HG02678 (cell line): ENCODE measurements around the gene OPN1SW.

Experiments used
- ATAC-seq: cut with Tn5 transposase; IDR thresholded peaks from one replicate; pipeline ENCODE4 v1.9.1; 2021; ENCODE audit warnings: mild to moderate bottlenecking, moderate library complexity; ENCODE audit not compliant: unreplicated experiment

Gene OPN1SW

DNA sequence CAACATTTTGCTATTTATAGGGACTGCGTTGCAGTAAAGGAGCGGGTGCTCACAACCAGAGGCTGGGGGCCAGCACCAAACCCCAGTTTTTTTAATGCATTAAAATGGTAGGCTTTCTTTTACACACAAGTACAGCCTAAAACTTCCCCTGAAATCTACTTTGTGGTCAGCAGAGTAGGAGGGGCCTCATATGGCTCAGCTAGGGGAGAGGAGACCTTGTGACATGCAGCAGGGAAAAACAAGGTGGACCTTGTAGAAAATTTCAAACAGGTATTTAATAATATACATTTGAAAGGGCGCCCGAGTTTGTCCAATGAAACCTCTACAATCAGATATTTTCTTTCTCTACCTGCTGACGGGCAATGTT, 17.6 kb upstream of the OPN1SW start:
- ATAC-seq: no peak

DNA sequence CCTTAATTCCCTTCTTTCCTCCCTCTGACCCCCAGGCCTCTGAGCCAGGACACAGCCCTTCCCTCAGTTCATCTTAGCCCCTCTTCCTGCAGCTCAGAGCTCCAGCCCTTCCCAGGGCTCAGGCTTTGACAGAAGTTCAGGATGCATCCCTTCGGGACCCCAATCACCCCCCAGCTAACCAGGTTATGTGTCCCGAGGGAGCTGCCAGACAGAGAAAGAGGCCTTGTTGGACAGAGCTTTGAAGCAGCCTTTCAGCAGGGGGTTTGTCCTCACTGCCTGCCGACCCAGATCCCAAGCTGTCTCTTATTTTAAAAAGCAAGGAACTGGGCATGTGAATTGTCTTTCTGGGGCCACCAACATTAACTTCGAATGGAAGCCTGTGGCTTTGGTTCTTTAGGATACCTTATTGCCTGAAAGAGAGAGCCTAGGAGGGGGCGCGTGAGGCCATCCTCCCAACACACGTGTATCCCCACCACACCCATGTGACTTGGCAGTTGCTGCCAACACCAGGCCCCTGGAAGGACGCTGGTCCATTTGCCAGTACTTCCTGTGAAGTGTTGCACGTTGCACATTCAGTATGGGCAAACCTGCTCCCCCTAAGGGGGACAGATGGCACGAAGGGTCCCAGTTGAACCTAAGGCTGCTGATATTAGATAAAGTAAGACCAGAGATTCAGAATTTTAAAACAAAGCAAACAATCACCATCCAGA, 17.0 kb upstream of the OPN1SW start:
- no peak for ATAC-seq

DNA sequence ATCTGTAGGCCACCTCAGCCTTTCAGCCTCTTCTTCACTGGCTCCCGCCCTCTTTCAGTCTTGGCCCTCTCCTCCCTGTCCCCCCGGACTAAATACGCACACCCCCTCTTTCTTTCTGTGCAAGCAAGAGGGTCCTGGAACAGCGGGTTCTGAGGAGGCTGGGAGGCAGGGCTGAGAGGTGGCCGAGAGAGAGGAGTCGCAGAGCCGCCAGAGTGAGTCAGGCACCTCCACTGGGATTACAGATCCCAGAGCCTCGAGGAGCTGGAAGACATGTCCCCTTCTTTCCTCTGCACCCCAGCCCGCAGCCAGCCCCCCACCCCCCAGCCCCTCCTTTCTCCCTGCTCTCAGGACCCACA, 16.4 kb upstream of the OPN1SW start:
- no peak for ATAC-seq

DNA sequence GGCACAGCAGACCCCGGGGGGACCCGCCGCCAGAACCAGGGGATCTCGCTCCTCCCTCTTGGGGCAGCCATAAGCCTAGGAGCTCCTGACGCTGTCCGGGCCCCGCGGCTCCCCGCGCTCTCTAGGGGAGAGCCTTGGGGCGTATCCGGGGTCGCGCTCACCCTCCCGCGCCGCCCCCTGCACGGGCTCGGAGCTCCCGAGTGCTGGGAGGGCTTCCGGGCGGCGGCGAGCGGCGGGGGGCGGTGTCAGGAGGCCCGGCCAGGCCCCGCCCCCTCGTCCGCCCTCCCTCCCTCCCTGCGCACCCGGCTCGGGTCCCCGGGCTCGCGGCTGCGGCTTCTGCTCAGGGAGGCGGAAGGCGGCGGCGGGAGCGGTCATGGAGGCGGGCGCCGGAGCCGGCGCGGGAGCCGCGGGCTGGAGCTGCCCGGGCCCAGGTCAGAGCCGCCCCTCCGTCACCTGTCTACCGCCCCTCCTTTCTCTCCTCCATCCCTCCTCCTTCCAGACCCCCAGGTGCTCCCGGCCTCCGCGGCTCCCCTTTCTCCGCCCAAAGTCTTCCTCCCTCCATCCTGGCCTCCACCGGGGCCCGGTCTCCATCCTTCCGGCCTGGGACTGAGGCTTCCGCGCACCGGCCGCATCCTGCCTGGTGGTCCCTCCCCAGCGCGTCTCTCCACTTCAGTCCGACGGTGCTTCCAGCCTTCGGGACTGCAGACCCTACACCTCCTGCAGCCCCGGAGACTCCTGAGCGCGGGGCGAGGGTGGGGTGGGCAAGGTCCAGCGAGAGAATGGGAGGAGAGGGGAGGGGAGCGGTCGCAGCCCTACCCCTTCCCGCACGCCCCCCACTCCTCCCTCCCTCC, 15.8 kb upstream of the OPN1SW start, which contains the start of gene CCDC136:
TSS of gene CCDC136 (plus strand) at position 848 of the 851 bp plus-strand sequence. CDS start 444 bp downstream, outside the sequence.
- peak; percentile 84 for ATAC-seq

DNA sequence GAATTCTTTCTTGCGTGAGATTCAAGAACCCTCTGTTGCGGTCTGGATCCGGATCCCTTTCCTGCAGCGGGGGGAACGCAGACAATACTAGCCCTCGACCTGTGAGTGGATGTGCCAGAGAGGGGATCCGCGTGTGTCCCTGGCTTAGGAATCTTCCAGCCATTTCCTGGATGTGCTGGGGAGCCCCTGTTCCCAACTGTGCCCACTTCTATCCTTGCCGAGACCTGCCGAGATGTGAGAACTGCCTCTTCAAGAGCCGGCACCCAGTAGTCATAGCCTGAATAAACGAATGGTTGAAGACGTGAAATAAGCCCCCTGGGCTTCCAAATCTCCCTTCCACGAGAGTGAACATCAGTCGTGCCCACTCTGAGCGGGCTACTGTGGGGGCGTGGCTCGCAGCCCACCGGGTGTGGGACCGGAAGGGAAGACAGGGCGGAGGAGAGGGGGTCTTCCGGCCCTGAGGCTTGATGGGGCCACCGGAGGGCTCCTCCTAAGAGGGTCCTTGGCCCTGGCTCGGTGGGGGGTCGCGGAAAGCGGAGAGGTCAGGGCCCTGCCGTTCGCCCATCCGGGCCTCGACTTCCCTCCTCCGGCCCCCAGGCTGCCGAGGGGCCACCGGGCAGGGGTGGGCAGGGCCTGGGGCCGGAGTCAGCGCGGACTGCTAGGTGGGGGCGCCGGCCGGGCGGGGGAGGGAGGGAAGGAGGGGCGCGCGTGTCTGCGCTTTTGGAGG, 14.9 kb upstream of the OPN1SW start:
- ATAC-seq: no peak

DNA sequence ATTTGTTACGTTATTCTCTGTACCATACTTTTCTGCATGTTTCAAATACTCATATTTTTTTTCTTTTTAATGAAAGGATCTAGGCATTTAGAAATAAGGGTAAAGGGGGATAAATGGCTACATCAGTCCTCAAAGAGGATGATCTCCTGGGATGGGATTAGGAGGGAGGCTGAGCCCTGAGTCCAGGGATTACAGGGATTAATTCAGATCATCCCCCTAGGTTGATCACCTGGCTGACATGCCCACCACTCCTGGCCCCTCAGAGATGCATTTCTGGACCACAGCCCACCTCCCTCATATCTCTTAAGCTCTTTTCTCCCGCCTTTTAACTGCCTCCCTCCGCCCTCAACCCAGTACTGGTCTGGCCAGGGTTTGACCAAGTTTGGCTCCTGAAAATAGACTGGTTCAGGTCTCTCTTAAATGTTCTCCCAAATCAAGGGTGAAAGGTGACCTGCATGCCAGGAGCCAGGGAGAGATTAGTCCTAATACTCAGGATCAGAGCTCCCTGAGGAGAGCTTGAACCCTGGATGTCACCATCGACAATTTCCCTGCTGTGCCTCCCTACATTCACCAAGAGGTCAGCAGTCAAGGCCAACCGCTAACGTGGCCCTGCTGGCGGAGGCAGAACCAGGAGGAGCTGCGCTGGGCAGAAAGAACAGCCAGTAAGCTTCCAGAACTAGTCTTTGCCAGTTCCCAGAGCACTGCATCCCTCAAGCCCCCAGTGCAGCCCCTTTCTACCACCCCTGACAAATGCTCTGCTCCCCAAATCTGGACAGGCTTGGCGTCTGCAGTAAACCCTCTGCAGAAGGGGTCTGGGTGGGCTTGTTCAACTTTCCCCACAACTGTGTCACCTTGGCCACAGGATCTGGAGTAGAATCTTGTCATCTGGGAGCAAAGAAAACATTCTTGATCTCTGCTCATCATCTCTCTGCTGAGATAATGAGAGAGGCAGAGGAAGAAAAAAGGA, 13.1 kb upstream of the OPN1SW start:
- no peak for ATAC-seq

DNA sequence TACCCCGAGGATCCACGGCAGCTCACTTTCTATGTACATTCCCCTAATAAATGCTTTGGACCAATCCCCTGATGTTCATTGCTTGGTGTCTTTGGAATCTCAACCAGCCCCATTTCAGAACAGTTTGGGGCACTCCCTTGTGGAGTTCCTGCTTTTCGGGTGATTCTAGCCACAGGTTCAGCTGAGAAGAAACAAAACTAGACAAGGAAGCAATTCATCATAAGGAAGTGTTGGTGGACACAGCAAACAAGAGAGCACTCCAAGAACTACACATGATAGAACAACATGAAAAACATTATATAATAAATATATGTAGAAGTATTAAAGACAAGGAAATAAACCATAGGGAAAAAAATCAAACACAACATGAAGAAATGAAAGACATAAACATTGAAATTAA, 10.1 kb upstream of the OPN1SW start:
- no peak for ATAC-seq

DNA sequence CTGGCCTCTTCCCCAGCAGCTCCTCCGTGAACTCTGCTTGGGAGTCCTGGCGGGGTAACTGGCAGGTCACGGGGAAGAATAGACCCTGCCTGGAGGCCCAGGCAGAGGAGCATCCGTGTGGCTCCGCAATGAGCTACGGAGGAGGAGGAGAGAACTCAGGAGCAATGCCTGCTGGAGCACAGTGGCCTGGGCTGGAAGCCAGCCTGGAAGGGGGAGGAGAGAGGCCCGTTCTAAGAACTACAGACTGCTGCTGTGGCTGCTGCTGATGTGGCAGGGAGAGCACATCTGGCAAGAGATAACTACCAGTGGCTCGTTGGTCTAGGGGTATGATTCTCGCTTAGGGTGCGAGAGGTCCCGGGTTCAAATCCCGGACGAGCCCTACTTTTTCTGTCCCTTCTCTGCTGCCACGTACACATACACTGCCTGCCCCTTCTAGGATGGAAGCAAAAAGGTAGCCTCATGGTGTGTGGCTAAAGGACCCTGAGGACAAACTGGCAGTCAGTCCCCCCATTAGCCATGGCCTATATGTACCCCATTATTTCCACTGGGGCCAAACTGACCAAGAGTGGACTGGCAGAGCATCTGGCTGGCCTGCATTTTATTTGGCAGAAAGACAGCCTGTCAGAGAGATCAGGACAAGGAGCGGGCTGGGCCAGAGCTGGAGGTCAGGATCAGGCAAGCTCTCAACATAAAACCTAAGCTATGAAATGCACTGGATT, 7.7 kb upstream of the OPN1SW start:
- ATAC-seq: no peak

DNA sequence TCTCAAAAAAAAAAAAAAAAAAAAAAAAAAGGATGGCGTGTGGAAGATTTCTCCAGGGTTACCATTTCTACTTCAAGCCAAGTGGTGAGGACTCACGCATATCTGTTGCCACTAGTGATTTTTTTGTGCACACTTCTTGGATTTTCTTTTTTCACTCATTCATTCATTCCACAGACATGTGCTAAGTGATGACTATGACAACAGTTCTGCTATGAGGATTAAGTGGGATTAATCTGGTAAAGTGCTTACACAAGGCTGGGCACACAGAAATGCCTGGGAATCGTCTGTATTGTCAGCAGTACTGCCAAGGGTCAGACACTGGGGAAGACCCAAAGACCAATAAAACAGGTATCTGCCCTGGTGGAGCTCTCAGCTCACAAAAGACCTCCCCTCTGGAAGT, 6.3 kb upstream of the OPN1SW start:
- no peak for ATAC-seq

DNA sequence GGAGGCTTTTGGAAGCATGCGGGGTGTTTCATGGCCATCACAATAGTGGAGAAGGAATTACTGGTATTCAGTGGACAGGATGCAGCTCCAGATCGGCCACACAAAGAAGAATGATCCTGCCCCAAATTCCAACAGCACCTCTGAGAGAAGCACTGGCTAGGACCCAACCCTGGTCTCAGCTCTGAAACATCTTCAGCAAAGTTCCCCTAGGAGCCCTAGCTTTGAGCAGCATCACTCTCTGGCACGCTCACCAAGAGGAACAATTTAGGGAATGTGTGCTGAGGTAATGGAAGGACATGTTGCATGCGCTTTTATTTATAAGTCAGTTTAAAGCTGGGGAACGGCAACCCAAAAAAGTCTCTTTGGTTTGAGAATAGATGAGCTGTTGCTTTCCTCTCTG, 5.5 kb upstream of the OPN1SW start:
- no peak for ATAC-seq

DNA sequence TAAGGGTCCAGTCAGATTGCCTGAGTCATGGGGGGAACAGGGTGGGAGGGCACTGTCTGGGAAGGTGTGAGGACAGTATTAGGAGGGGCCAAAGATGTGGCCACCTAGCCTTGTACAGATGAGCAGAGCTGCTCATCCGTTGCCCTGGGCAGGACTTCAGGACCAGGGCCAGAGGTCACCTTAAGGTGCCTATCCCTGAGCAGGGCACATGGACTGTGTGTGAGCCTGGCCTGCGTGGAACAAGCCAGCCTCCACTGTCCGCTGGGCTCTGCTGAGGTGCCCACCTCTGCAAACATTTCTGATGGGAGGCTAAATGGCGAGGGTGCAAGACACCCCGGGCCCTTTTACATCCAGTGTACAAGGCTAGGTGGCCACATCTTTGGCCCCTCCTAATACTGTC, 3.4 kb upstream of the OPN1SW start:
- no peak for ATAC-seq

DNA sequence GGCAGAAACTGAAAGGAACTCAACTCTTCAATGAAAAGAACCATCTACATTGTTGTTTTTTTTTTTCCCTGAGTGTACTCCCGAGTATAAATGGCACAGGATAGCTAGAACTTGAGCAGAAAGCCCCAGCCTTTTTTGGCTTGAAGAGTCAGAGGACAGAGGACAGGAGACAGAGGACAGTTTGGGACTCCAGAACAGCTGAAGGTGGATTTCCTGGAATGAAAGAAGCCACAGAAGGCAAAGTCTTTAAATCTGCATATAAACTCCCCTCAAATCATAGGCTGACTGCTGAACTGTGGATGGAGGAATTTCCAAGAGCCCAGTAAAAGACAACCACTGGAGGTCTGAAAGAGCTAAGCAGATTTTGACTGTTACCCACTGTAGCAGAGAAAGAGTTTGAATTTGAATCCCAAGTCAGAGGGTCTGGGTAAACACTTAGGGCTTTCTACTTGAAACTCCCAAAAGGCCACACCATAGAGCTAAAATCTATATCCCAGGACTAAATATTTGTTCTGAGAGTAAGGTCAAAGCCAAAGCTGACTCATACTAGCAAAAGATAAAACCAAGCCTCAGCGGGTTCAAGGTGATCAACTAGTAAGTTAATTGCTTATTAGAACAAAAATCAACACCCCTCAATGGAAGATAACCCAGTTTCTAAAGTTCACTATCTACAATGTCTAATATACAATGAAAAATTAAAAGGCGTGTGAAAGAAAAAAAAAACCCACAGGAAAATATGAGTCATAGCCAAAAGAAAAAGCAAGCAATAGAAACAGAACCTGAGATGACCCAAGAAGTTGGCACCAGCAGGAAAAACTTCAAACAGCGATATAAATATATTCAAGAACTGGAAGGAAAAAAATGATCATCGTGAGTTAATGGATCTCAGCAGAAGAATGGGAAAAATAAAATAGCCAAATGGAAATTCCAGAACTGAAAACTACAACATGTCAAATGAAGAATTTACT, 1.8 kb upstream of the OPN1SW start:
- ATAC-seq: no peak

DNA sequence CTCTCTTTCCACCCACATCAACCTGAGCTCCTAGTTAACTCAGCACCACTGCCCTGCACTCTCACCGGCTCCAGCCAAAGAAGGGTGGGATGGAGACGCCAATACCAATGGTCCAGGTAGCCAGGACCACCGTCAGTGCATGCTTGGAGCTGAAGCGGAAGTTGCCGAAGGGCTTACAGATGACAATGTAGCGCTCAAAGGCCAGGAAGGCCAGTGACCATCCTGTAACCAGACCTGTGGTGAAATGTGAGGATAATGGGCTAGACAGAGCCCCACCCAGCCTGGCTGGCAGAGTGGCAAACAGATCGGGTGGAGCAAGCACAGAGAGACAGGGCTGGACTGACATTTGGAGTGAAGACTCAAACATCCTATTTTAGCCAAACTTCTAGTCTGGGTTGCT, 673 bp downstream of the OPN1SW start:
- no peak for ATAC-seq

DNA sequence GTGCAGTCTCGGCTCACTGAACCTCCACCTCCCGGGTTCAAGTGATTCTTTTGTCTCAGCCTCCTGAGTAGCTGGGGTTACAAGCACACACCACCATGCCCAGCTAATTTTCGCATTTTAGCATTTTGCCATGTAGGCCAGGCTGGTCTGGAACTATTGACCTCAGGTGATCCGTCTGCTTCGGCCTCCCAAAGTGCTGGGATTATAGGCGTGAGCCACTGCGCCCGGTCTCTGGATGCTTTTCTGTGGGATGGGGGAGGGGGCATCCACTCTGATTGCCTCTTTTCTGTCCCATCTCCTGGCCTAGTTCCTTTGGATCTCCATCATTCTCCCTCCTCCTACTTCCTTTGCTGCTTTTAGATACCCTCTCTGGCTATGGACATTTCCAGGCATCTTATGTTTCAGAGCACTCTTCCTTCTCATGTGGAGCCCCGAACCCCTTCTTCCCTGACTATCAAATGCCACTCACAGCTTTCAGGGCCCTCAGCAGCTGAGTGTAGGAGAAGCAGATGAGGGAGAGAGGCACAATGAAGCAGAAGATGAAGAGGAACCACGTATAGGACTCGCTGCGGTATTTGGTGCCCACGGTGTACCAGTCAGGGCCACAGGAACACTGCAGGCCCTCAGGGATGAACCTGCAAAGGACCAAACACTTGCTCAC, 1.4 kb downstream of the OPN1SW start:
- ATAC-seq: no peak

DNA sequence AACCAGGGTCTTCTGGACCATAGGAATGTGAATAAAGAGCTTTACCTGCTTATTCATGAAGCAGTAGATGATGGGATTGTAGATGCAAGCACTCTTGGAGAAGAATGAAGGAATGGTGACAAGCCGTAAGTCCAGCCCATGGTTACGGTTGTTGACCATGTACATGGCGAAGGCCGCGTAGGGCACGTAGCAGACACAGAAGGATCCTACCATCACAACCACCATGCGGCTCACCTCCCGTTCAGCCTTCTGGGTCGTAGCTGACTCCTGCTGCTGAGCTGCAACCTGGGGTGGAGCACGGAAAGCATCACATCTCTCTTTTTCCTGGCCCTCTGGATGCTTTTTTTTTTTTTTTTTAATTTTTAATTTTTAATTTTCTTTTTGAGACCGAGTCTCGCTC, 2.0 kb downstream of the OPN1SW start:
- ATAC-seq: no peak

DNA sequence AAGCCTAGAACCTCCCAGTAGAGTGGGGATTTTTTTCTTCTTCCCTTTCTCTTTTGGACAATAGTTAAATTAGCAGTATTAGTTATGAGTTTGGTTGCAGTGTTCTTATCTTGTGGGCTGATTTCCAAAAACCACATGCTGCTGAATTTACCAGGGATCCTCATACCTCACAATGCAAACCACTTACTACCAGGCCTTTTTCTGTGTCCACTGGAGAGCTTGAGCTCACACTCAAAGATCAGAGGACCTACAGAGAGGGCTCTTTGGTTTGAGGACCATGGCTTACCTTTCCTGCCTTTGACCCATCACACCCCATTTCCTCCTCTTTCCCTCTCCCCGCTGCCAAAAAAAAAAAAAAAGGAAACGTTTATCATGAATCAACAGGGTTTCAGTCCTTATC, 5.4 kb downstream of the OPN1SW start:
- ATAC-seq: no peak

DNA sequence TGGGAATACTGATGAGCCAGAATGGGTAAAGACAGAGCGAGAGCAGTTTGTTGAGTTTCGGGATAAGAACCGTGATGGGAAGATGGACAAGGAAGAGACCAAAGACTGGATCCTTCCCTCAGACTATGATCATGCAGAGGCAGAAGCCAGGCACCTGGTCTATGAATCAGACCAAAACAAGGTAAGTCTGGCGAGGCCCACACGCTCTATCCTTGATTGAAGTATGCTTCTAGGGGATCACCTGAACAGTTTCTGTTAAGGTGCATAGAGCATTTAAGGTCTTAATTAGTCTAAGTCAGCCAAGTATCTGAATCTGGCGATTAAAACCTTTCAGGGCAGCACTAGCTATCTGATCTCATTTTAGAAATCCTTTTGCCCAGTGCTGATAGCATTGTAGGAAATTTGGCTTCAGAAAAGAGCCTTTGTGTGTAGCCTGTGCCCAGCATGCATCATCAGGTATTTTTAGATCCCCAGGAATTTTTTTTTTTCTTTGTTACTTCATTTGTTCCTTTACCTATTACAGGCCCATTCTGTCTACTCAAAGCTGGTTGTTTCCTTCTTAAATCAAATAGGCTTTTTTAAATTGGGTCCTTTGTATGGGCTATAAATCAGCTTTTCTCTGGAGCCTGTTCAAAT, 8.0 kb downstream of the OPN1SW start:
- no peak for ATAC-seq

DNA sequence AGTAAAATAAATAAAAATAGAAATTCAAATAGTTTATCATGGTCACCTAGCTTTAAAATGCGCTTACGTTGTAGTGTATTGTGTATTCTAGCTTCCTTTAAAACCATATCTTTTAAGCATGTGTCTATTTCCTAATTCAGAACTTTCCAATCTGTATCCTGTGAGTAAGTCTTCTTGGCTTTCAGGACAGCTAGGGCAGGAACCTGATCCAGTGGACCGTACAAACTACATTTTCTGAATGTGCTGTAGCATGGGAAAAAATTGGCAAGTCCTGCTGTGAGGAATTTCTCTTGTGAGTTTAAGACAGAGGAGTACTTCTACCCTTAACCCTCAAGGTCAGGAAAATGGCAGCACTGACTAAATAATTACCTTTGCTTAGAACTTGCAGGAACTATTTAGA, 12.1 kb downstream of the OPN1SW start:
- no peak for ATAC-seq
